WTC11 (cell line): Measurements from ENCODE around the gene SEL1L3. TPM values are rescaled to one million over a fixed set of nuclear protein-coding genes. Genes with fewer than 3 reads are reported as not detected.

Experiments
- ATAC-seq: fragments of 200-7000 bp; cut with Tn5 transposase; 2 replicates; pipeline ENCODE4 v1.10.0; 2021; ENCODE audit warnings: mild to moderate bottlenecking, moderate library complexity
- CTCF ChIA-PET: fragments of 300-600 bp; sonication (Branson Sonifier 250); formaldehyde crosslinking; loops from one replicate; lab custom pipeline; 2021; ENCODE audit warnings: antibody characterized with exemption; lab: Charles Lee
- POLR2A ChIA-PET: fragments of 350-600 bp; sonication (Branson Sonifier 250); formaldehyde crosslinking; loops from one replicate; lab custom pipeline; 2021; ENCODE audit warnings: antibody characterized with exemption; lab: Charles Lee
- DNase-seq: peaks from one replicate; pipeline ENCODE4 v3.0.0; 2021; ENCODE audit warnings: low spot score
- H3K27ac Mint-ChIP-seq: 2 replicates; pipeline ENCODE4 v1.8.0; 2021; ENCODE audit warnings: mixed read lengths
- H3K27me3 Mint-ChIP-seq: 2 replicates; pipeline ENCODE4 v1.8.0; 2021; ENCODE audit warnings: low read depth, mild to moderate bottlenecking, moderate library complexity, mixed read lengths
- H3K36me3 Mint-ChIP-seq: 2 replicates; pipeline ENCODE4 v1.8.0; 2021; ENCODE audit warnings: mixed read lengths
- H3K4me1 Mint-ChIP-seq: 2 replicates; pipeline ENCODE4 v1.8.0; 2022; ENCODE audit warnings: mixed read lengths
- H3K4me3 Mint-ChIP-seq: 2 replicates; pipeline ENCODE4 v1.8.0; 2021; ENCODE audit warnings: mild to moderate bottlenecking, moderate library complexity, mixed read lengths
- H3K9me3 Mint-ChIP-seq: 2 replicates; pipeline ENCODE4 v1.8.0; 2021; ENCODE audit warnings: mixed read lengths
- AR ChIP-seq: fragments of 250-450 bp; sonication (Bioruptor Pico); IDR thresholded peaks from 2 replicates; pipeline ENCODE4 v1.9.0; 2021; ENCODE audit warnings: mild to moderate bottlenecking
- ATF1 ChIP-seq: sonication (generic); formaldehyde crosslinking; IDR thresholded peaks from 2 replicates; pipeline ENCODE4 v1.8.1; 2023; ENCODE audit warnings: mild to moderate bottlenecking, moderate library complexity, missing genetic modification reagents
- ATF6 ChIP-seq: sonication (generic); formaldehyde crosslinking; IDR thresholded peaks from 2 replicates; pipeline ENCODE4 v1.8.1; 2023; ENCODE audit warnings: mild to moderate bottlenecking, missing genetic modification reagents
- CTCF ChIP-seq: fragments of 200-600 bp; IDR thresholded peaks from 2 replicates; pipeline ENCODE4 v1.8.0; 2022; ENCODE audit warnings: antibody characterized with exemption
- E2F1 ChIP-seq: sonication (generic); formaldehyde crosslinking; IDR thresholded peaks from 2 replicates; pipeline ENCODE4 v1.8.0; 2022; ENCODE audit warnings: mild to moderate bottlenecking, missing genetic modification reagents
- FOXJ3 ChIP-seq: sonication (generic); formaldehyde crosslinking; IDR thresholded peaks from 2 replicates; pipeline ENCODE4 v1.9.0; 2021; ENCODE audit warnings: missing genetic modification reagents, mild to moderate bottlenecking, borderline replicate concordance
- KAT7 ChIP-seq: sonication (generic); formaldehyde crosslinking; IDR thresholded peaks from 2 replicates; pipeline ENCODE4 v1.8.1; 2023; ENCODE audit warnings: missing genetic modification reagents, mild to moderate bottlenecking, borderline replicate concordance
- MXD4 ChIP-seq: fragments of 250-450 bp; sonication (Bioruptor Pico); IDR thresholded peaks from 2 replicates; pipeline ENCODE4 v1.8.0; 2021; ENCODE audit warnings: mild to moderate bottlenecking, moderate library complexity, borderline replicate concordance
- NFYB ChIP-seq: sonication (generic); formaldehyde crosslinking; conservative IDR thresholded peaks from 2 replicates; pipeline ENCODE4 v1.8.0; 2022; ENCODE audit warnings: low read depth, missing genetic modification reagents
- NR2C2 ChIP-seq: sonication (generic); formaldehyde crosslinking; IDR thresholded peaks from 2 replicates; pipeline ENCODE4 v1.8.0; 2022; ENCODE audit warnings: mild to moderate bottlenecking, missing genetic modification reagents
- PREB ChIP-seq: sonication (generic); formaldehyde crosslinking; IDR thresholded peaks from 2 replicates; pipeline ENCODE4 v1.8.1; 2022; ENCODE audit warnings: mild to moderate bottlenecking, missing genetic modification reagents, moderate library complexity, borderline replicate concordance
- PRRX2 ChIP-seq: fragments of 250-450 bp; sonication (Bioruptor Pico); IDR thresholded peaks from 2 replicates; pipeline ENCODE4 v1.8.0; 2021; ENCODE audit warnings: mild to moderate bottlenecking
- SMAD3 ChIP-seq: sonication (generic); formaldehyde crosslinking; IDR thresholded peaks from 2 replicates; pipeline ENCODE4 v1.8.0; 2022; ENCODE audit warnings: missing genetic modification reagents, mild to moderate bottlenecking, borderline replicate concordance
- ZBTB43 ChIP-seq: sonication (generic); formaldehyde crosslinking; IDR thresholded peaks from 2 replicates; pipeline ENCODE4 v1.8.1; 2023; ENCODE audit warnings: mild to moderate bottlenecking, missing genetic modification reagents
- ZNF138 ChIP-seq: sonication (generic); formaldehyde crosslinking; conservative IDR thresholded peaks from 2 replicates; pipeline ENCODE4 v1.8.1; 2022; ENCODE audit warnings: mild to moderate bottlenecking, moderate library complexity, missing genetic modification reagents
- ZNF232 ChIP-seq: sonication (generic); formaldehyde crosslinking; IDR thresholded peaks from 2 replicates; pipeline ENCODE4 v1.8.0; 2022; ENCODE audit warnings: mild to moderate bottlenecking, missing genetic modification reagents
- total RNA-seq: library from RNA; stranded (reverse); gene quantifications from 3 replicates; pipeline ENCODE4 v1.2.3, GENCODE V29; 2021

Gene SEL1L3
- total RNA-seq, 1 experiment from 2014 or later = 31.5 TPM

GRCh38 chr4:25702848-25703247 is 159.9 kb downstream of the SEL1L3 start:
- Mint-ChIP-seq H3K4me3 (no peak overlapping the region), H3K36me3 (0 out of 2 replicates have a peak, but pooled peaks cover 4% of the 10 kb centered on the region), H3K27me3 (no peaks in the 10 kb centered on the region), H3K4me1 (no peaks in the 10 kb centered on the region), H3K9me3 (peaks cover 3% of the 10 kb centered on the region), H3K27ac (no peak overlapping the region)
- DNase-seq (no peak), ATAC-seq (no peak; the same call in 1 of the 2 replicates)
- ChIA-PET POLR2A (no interaction called here), CTCF (interaction anchor here (0.7 kb wide), 1 partner anchor 261 kb away, joined by 3 read pairs; no protein-coding TSS in a partner anchor)
- TF ChIP-seq ATF1 (CRISPR knock-in tag) (no peak), CTCF (no peak), NR2C2 (CRISPR knock-in tag) (no peak), AR (CRISPR knock-in tag) (no peak)

- DNase-seq = no peak
- H3K27me3 Mint-ChIP-seq = peaks cover 5% of the 10 kb centered on the region; the same call in 1 of the 2 replicates
- ATAC-seq = no peak
- no peak for TF ChIP-seq NFYB (CRISPR knock-in tag)
- TF ChIP-seq ATF1 (CRISPR knock-in tag) = no peak
- no peak for TF ChIP-seq MXD4 (CRISPR knock-in tag)
- TF ChIP-seq SMAD3 (CRISPR knock-in tag) = no peak
- no peak for TF ChIP-seq PRRX2
- TF ChIP-seq ZNF232 (CRISPR knock-in tag) = no peak
- no peak overlapping the region for H3K27ac Mint-ChIP-seq
- H3K36me3 Mint-ChIP-seq = peaks cover 9% of the 10 kb centered on the region
- H3K4me3 Mint-ChIP-seq = no peak overlapping the region
- CTCF ChIA-PET = no interaction called here
- peaks cover 9% of the 10 kb centered on the region for H3K4me1 Mint-ChIP-seq
- POLR2A ChIA-PET = no interaction called here
- peaks cover 10% of the 10 kb centered on the region for H3K9me3 Mint-ChIP-seq
Measured at GRCh38 chr4:25700661-25701060, 162.1 kb downstream of the SEL1L3 start.

GRCh38 chr4:25697516-25697915 is 165.3 kb downstream of the SEL1L3 start:
- H3K27ac Mint-ChIP-seq = no peak overlapping the region
- H3K36me3 Mint-ChIP-seq = peaks cover 13% of the 10 kb centered on the region
- peaks cover 5% of the 10 kb centered on the region; the same call in 1 of the 2 replicates for H3K27me3 Mint-ChIP-seq
- CTCF ChIA-PET = no interaction called here
- DNase-seq (no peak), ATAC-seq (no peak)
- no peak overlapping the region for H3K4me3 Mint-ChIP-seq
- POLR2A ChIA-PET = no interaction called here
- H3K4me1 Mint-ChIP-seq = peaks cover 9% of the 10 kb centered on the region
- H3K9me3 Mint-ChIP-seq = peaks cover 14% of the 10 kb centered on the region
- no peak for TF ChIP-seq PREB (CRISPR knock-in tag)
- TF ChIP-seq ZNF138 (CRISPR knock-in tag) = no peak
- TF ChIP-seq KAT7 = no peak
- no peak for TF ChIP-seq ZBTB43 (CRISPR knock-in tag)
- no peak for TF ChIP-seq FOXJ3 (CRISPR knock-in tag)
- no peak for TF ChIP-seq ATF6
- TF ChIP-seq E2F1 (CRISPR knock-in tag) = no peak
